Mesendoderm (in vitro differentiated cells): ENCODE measurements around the gene CNIH3.

ENCODE experiments used
- DNase-seq: peaks from one replicate; pipeline ENCODE4 v3.0.0; 2013
- H2AK5ac ChIP-seq: 2 replicates; pipeline ENCODE4 v1.6.1; 2013; ENCODE audit warnings: low read length, inconsistent platforms
- H2BK120ac ChIP-seq: 2 replicates; pipeline ENCODE4 v1.6.1; 2013; ENCODE audit warnings: low read depth, mild to moderate bottlenecking, low read length, moderate library complexity, mixed read lengths
- H2BK15ac ChIP-seq: replicated peaks from 2 replicates; pipeline ENCODE4 v1.6.1; 2013; ENCODE audit warnings: low read depth, mild to moderate bottlenecking, moderate library complexity
- H2BK5ac ChIP-seq: 2 replicates; pipeline ENCODE4 v1.6.1; 2013; ENCODE audit warnings: low read length, inconsistent platforms
- H3K18ac ChIP-seq: 2 replicates; pipeline ENCODE4 v1.6.1; 2013; ENCODE audit warnings: mild to moderate bottlenecking, low read length, mixed read lengths
- H3K23ac ChIP-seq: one replicate; pipeline ENCODE4 v1.6.1; 2013; ENCODE audit warnings: low read length
- H3K27ac ChIP-seq: 2 replicates; pipeline ENCODE4 v1.5.1; 2013; ENCODE audit warnings: low read depth, mild to moderate bottlenecking, inconsistent platforms, low read length, moderate library complexity
- H3K27me3 ChIP-seq: 2 replicates; pipeline ENCODE4 v1.6.1; 2013; ENCODE audit warnings: low read length, control low read depth, mild to moderate bottlenecking, inconsistent platforms; ENCODE audit not compliant: insufficient read depth, poor library complexity
- H3K36me3 ChIP-seq: 2 replicates; pipeline ENCODE4 v1.6.1; 2013; ENCODE audit warnings: low read length, inconsistent platforms; ENCODE audit not compliant: control insufficient read depth, insufficient read depth
- H3K4ac ChIP-seq: one replicate; pipeline ENCODE4 v1.6.1; 2013; ENCODE audit warnings: low read depth, mild to moderate bottlenecking, low read length, moderate library complexity
- H3K4me1 ChIP-seq: 2 replicates; pipeline ENCODE4 v1.6.1; 2013; ENCODE audit warnings: low read depth, low read length, inconsistent platforms; ENCODE audit not compliant: control insufficient read depth
- H3K4me2 ChIP-seq: 2 replicates; pipeline ENCODE4 v1.6.1; 2013; ENCODE audit warnings: low read length
- H3K4me3 ChIP-seq: 2 replicates; pipeline ENCODE4 v1.5.1; 2013; ENCODE audit warnings: mild to moderate bottlenecking, low read length
- H3K56ac ChIP-seq: one replicate; pipeline ENCODE4 v1.6.1; 2013; ENCODE audit warnings: low read length
- H3K79me1 ChIP-seq: 2 replicates; pipeline ENCODE4 v1.6.1; 2013; ENCODE audit warnings: low read length, inconsistent platforms
- H3K79me2 ChIP-seq: 2 replicates; pipeline ENCODE4 v1.6.1; 2013; ENCODE audit warnings: mild to moderate bottlenecking, low read length; ENCODE audit not compliant: control insufficient read depth, insufficient read depth
- H3K9ac ChIP-seq: 2 replicates; pipeline ENCODE4 v1.6.1; 2013; ENCODE audit warnings: low read length, inconsistent platforms
- H4K5ac ChIP-seq: one replicate; pipeline ENCODE4 v1.6.1; 2013; ENCODE audit warnings: low read length
- H4K8ac ChIP-seq: one replicate; pipeline ENCODE4 v1.6.1; 2013; ENCODE audit warnings: low read depth, mild to moderate bottlenecking, control low read depth, low read length, moderate library complexity
- WGBS: extraction: QIAGEN DNeasy Blood & Tissue Kit; methylation state at CpG from one replicate; pipeline ENCODE4 v1.1.7; 2013; ENCODE audit warnings: low lambda C conversion rate, missing lambda C conversion rate; ENCODE audit not compliant: insufficient coverage; ENCODE audit errors: extremely low coverage; 5-methylcytosine and 5-hydroxymethylcytosine counted together

CNIH3 gene

DNA sequence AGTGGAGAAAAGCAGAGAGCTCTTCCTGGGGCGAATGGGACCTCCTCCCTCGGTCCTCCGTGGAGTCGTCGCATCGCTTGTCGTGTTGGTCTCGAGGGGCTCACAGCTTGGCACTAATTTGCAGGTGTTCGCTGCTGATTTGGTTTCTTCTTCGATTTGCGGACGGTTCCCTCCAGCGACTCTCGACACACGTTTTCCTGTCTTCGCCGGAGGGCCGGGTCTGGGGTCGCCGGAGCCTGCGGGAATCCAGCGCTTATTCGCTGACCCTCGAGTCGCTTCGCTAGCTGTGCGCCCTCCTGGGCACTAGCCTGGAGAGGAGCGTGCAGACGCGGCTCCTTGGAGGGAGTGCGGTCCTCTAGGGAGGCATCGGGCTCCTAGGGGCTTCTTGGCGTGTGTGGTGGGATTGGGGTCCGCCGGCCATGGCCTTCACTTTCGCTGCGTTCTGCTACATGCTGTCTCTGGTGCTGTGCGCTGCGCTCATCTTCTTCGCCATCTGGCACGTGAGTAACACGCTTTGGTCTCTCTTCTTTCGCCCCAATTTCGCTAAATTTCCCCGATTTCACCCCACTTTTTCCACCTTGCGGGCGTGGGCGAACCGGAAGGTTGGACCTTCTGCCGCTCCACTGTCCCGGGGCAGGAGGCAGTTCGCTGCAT lies 766 bp downstream of the CNIH3 start:
- peak; percentile 38 for DNase-seq
- Histone ChIP-seq H2AK5ac (no peak overlapping the region), H3K79me2 (peaks cover 21% of the 10 kb centered on the region), H4K5ac (no peak overlapping the region), H4K8ac (no peak overlapping the region), H3K36me3 (no peaks in the 10 kb centered on the region), H3K4me1 (peaks cover 7% of the 10 kb centered on the region), H3K79me1 (peaks cover 4% of the 10 kb centered on the region), H2BK15ac (no peak overlapping the region), H3K27ac (no peak overlapping the region), H2BK120ac (no peak overlapping the region), H3K27me3 (peaks cover 14% of the 10 kb centered on the region), H3K56ac (peak overlapping the region; percentile 91), H3K18ac (peak overlapping the region; percentile 2), H3K4me3 (peak overlapping the region; percentile 66), H3K4ac (no peak overlapping the region), H2BK5ac (no peak overlapping the region), H3K4me2 (peak overlapping the region; percentile 97), H3K23ac (peak overlapping the region; percentile 72), H3K9ac (peak overlapping the region; percentile 75)
- no CpG with 5 or more reads among the region's 52 CpGs for WGBS

DNA sequence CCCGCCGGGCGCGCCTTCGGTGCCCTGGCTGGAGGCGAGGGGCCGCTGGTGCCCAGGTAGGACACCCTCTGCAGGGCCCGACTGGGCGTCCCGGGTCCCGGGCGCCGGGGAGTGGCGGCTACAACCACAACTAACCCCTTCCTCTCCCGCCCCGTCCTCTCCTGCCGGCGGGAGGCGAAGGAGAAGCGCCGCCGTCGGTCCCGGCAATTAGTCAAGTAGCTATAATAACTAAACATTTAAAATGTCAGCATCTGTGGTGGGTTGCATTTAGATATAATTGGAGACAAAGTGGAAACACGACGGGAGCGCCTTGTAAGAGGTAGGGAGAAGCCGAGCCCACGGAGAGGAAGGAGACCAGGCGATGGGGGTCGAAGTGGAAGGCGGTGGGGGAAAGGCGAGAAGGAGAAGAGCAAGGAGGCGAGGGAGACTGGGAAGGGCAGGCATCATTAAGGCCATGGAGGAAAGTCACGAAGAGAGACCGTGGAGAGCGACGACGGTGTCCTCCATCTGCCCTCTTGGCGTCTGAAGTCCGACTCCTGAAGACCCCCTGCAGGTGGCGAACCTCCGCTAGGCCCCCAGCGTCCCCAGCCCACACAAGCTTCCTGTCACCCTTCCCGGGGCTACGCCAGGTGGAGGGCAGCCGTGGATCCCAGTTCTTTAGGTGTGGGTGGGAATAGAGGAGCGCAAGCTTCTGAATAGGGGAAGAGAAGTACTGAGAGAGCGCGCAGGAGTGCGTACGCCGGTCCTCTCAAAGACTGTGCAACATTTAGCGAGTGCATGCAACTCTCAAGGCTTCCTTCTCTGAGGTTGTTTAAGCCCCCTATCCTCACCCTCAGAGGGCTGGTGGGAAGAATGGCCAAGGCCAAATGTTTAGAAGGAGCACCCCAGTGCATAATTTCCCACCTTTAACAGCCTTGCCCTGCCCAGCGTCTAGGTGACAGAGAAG lies 1.6 kb downstream of the CNIH3 start:
- Histone ChIP-seq H3K4me3 (peak overlapping the region; percentile 66), H3K4ac (no peak overlapping the region), H3K79me1 (peaks cover 4% of the 10 kb centered on the region), H3K4me2 (peak overlapping the region; percentile 97), H2BK5ac (no peak overlapping the region), H4K8ac (no peak overlapping the region), H2AK5ac (peak overlapping the region; percentile 62), H3K4me1 (peaks cover 7% of the 10 kb centered on the region), H3K27me3 (peaks cover 14% of the 10 kb centered on the region), H2BK15ac (no peak overlapping the region), H3K27ac (no peak overlapping the region), H3K23ac (peak overlapping the region; percentile 37), H3K9ac (peak overlapping the region; percentile 75), H4K5ac (no peak overlapping the region), H3K36me3 (no peaks in the 10 kb centered on the region), H3K79me2 (peaks cover 21% of the 10 kb centered on the region), H3K18ac (peak overlapping the region; percentile 2), H2BK120ac (no peak overlapping the region), H3K56ac (peak overlapping the region; percentile 91)
- DNase-seq = peak; percentile 47
- WGBS = no CpG with 5 or more reads among the region's 55 CpGs

DNA sequence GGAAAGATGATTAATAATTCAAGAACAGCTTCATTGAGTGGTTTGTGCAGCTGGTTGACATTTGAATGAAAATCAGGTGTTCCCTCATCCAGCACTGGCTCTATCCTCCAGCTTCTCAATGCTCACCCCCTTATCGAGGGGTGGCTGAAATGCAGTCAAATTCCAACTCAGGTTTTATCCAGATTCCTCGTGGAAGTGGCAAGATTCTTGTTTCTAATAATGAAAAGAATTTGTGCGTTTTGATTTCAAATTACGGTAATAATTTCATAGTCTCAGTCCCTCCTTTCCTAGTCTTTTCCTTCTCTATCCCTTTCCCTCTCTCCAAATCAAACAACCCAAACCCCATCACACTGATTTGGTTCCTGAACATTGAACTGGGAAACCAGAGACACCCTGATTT lies 3.1 kb downstream of the CNIH3 start:
- no peak overlapping the region for H4K5ac ChIP-seq
- H3K4ac ChIP-seq = no peak overlapping the region
- no peak overlapping the region for H2BK5ac ChIP-seq
- H2BK120ac ChIP-seq = no peak overlapping the region
- H3K27ac ChIP-seq = no peak overlapping the region
- no peak overlapping the region for H3K23ac ChIP-seq
- DNase-seq = no peak
- no peak overlapping the region for H3K18ac ChIP-seq
- H3K36me3 ChIP-seq = no peaks in the 10 kb centered on the region
- H3K79me2 ChIP-seq = peaks cover 22% of the 10 kb centered on the region
- WGBS = no CpG with 5 or more reads among the region's 4 CpGs
- peaks cover 7% of the 10 kb centered on the region for H3K4me1 ChIP-seq
- peak overlapping the region; percentile 51 for H3K56ac ChIP-seq
- no peak overlapping the region for H2BK15ac ChIP-seq
- H3K9ac ChIP-seq = peak overlapping the region; percentile 30
- H2AK5ac ChIP-seq = no peak overlapping the region
- H4K8ac ChIP-seq = no peak overlapping the region
- peaks cover 14% of the 10 kb centered on the region for H3K27me3 ChIP-seq
- H3K4me3 ChIP-seq = no peak overlapping the region
- H3K4me2 ChIP-seq = no peak overlapping the region
- peaks cover 8% of the 10 kb centered on the region for H3K79me1 ChIP-seq

DNA sequence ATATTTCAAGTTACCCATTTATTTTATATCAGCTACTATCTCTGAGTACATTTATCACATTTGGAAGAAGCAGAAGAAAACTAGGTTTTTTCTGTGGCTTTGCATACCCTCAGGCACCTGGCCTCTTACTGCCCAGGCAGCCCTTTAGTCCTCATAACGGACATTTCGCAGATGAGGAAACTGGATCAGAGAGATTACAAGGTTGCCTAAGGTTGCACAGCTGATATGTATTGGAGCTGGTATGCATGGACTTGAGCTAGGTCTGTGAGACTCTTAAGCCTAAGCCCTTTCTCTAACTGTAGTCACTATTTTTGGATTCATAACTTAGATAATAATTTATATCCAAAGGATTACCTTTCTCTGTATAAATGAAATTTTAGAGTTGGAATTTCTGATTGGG lies 4.0 kb downstream of the CNIH3 start:
- peaks cover 11% of the 10 kb centered on the region for H3K27me3 ChIP-seq
- no peak overlapping the region for H2BK120ac ChIP-seq
- H3K27ac ChIP-seq = no peak overlapping the region
- peaks cover 8% of the 10 kb centered on the region for H3K79me1 ChIP-seq
- H3K4ac ChIP-seq = no peak overlapping the region
- no peak overlapping the region for H4K5ac ChIP-seq
- H3K79me2 ChIP-seq = peaks cover 23% of the 10 kb centered on the region
- H2BK5ac ChIP-seq = no peak overlapping the region
- no peak overlapping the region for H3K18ac ChIP-seq
- DNase-seq = no peak
- no CpG with 5 or more reads among the region's 2 CpGs for WGBS
- no peak overlapping the region for H2BK15ac ChIP-seq
- no peak overlapping the region for H2AK5ac ChIP-seq
- no peak overlapping the region for H4K8ac ChIP-seq
- no peak overlapping the region for H3K56ac ChIP-seq
- no peak overlapping the region for H3K9ac ChIP-seq
- no peak overlapping the region for H3K23ac ChIP-seq
- peaks cover 5% of the 10 kb centered on the region for H3K4me1 ChIP-seq
- no peak overlapping the region for H3K4me3 ChIP-seq
- H3K36me3 ChIP-seq = no peaks in the 10 kb centered on the region
- no peak overlapping the region for H3K4me2 ChIP-seq

DNA sequence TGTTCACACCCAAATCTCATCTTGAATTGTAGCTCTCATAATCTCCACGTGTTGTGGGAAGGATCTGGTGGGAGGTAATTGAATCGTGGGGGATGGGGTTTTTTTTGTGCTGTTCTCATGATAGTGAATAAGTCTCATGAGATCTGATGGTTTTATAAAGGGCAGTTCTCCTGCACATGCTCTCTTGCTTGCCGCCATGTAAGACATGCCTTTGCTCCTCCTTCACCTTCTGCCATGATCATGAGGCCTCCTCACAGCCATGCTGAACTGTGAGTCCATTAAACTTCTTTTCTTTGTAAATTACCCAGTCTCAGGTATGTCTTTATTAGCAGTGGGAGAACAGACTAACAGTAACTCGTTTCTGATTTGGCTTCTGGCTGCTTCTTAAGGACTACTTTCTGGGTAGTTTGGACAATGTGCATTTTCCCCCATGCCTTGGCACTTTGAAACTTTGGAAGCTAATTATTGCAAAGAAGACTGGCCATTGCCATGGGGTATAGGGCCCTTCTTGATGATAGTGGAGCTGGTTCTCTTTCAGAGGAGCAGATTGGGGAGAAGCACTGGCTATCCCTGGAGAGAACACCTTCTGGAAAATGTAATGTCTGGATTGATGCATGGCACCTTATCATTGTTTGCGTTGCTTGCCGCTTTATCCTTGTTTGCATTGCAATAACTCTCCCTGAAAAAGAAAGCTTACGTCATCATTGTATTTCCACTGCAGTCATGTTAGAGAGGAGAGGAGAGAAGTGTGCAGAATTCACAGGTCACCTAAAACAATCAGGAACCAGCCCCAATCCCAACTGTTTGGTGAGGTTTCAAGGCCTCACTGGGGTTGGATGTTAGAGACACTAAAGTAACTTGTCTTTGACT lies 5.9 kb downstream of the CNIH3 start:
- H3K9ac ChIP-seq = no peak overlapping the region
- no peak overlapping the region for H3K27ac ChIP-seq
- no CpG with 5 or more reads among the region's 7 CpGs for WGBS
- H3K4me1 ChIP-seq = peaks cover 2% of the 10 kb centered on the region
- H3K36me3 ChIP-seq = no peaks in the 10 kb centered on the region
- H3K18ac ChIP-seq = no peak overlapping the region
- DNase-seq = no peak
- H3K56ac ChIP-seq = no peak overlapping the region
- no peak overlapping the region for H3K4ac ChIP-seq
- H3K27me3 ChIP-seq = peaks cover 5% of the 10 kb centered on the region
- no peak overlapping the region for H2BK120ac ChIP-seq
- no peak overlapping the region for H3K4me3 ChIP-seq
- no peak overlapping the region for H4K5ac ChIP-seq
- peaks cover 18% of the 10 kb centered on the region for H3K79me2 ChIP-seq
- no peak overlapping the region for H3K4me2 ChIP-seq
- H4K8ac ChIP-seq = no peak overlapping the region
- H2AK5ac ChIP-seq = no peak overlapping the region
- no peak overlapping the region for H2BK5ac ChIP-seq
- no peak overlapping the region for H2BK15ac ChIP-seq
- peaks cover 8% of the 10 kb centered on the region for H3K79me1 ChIP-seq
- H3K23ac ChIP-seq = no peak overlapping the region
